Prostate gland (tissue), 2 donors: Measurements from ENCODE around the gene MYLK4.

Experiments used
- CTCF ChIP-seq, 4 experiments: fragments of 200-600 bp in 2 of 4; fragments of 450-650 bp in 2 of 4; sonication (generic) in 2 of 4; IDR thresholded peaks; 1 replicate in 3 of 4; 2 replicates in 1 of 4; pipeline ENCODE4 v1.5.1; 2016 to 2019; ENCODE audit warnings: antibody characterized with exemption in 4 of 4, mild to moderate bottlenecking in 2 of 4, moderate library complexity in 2 of 4
- POLR2A ChIP-seq: fragments of 450-650 bp; IDR thresholded peaks from one replicate; pipeline ENCODE4 v1.6.1; 2016; ENCODE audit warnings: antibody characterized with exemption, mild to moderate bottlenecking
- POLR2AphosphoS5 ChIP-seq: sonication (generic); formaldehyde crosslinking; IDR thresholded peaks from one replicate; pipeline ENCODE4 v1.6.1; 2017; ENCODE audit warnings: antibody characterized with exemption

- no peak for TF ChIP-seq POLR2A
- no peak for TF ChIP-seq CTCF (IDR thresholded peaks at IDR 0.05)
- TF ChIP-seq POLR2AphosphoS5, result no peak
These were observed 70.3 kb downstream of the MYLK4 start for GRCh38 chr6:2680264-2680922.
